RKO (cell line): ENCODE measurements around the gene GOLGA8M.
A peak's percentile ranks its signal among the peaks of the same experiment; 100 is the strongest.
"Not testable (repeated sequence)": the region's sequence is repeated elsewhere in the genome, so short reads cannot be mapped to it uniquely, and the experiment has no call there.

Experiments
- DNase-seq: peaks from one replicate; pipeline ENCODE4 v3.0.0-alpha.2; 2016; ENCODE audit warnings: low spot score

GOLGA8M gene, protein sequence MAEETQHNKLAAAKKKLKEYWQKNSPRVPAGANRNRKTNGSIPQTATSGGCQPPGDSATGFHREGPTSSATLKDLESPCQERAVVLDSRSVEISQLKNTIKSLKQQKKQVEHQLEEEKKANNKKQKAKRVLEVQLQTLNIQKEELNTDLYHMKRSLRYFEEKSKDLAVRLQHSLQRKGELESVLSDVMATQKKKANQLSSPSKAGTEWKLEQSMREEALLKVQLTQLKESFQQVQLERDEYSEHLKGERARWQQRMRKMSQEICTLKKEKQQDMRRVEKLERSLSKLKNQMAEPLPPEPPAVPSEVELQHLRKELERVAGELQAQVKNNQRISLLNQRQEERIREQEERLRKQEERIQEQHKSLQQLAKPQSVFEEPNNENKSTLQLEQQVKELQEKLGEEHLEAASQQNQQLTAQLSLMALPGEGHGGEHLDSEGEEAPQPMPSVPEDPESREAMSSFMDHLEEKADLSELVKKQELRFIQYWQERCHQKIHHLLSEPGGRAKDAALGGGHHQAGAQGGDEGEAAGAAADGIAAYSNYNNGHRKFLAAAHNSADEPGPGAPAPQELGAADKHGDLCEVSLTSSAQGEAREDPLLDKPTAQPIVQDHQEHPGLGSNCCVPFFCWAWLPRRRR

DNA sequence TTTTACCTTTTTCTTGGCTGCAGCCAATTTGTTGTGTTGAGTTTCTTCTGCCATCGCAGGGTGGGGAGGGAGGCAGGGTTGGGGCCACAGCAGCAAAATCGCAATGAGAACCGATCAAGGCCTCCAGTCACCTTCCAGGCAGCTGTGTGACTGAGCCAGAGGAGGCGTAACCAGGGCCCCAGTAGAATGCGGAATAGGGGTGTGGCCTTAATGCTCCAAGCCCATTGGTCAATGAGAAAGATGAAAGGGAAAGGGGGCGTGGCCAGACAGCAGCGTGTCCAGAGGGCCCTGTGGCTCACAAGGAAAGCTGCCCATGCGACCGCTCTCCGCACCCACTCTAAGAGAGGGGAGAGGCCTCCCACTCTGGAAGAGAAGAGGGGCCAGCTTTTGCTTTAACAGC is at the start of gene GOLGA8M:
GOLGA8M (minus strand) TSS at position 152 of the 400 bp plus-strand sequence; CDS start at position 54, 98 bp downstream.
- not testable (repeated sequence) for DNase-seq

DNA sequence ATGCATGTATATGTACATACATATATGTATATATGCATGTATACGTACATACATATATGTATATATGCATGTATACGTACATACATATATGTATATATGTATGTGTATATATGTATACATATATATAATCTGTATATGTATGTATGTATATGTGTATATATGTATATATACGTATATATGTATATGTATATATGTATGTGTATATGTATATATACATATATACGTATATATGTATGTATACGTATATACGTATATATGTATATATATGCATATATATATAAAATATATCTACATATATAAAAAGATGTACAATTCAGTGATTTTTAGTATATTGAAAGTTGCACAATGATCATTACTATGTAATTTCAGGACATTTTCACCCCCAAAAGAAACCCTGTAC is 30.7 kb upstream of the GOLGA8M start:
- not testable (repeated sequence) for DNase-seq

DNA sequence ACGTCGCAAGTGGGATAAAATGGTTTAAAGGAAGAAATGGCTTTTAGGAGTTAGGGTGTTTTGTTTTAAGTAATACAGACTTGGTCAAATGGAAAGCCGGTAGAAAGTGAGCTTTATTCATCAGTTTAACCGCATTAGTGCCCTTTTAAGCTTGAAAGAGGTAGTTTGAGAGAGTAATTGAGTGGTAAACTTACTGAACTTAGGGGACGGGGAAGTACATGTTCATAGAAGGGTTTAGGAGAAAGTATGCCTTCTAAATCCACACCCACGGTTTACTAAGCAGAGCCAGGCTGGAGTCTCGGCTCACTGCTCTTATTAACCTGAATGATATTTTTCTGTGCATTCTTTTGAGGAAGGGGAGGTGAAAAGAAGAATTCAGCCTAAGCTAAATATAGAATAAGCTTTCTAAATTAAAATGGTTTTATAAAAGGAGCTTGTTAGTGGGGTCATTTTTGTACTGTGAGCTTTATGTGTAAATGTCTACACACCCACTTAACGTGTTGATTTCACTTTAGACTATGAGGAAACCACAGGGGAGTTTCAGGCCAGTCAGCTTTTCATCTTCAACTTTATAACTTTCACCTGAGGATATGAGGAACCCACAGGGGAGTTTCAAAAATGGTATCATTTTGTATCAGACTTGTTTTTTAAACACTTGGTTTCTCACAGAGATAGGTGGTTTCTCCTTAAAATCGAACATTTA is 26.5 kb upstream of the GOLGA8M start:
- not testable (repeated sequence) for DNase-seq

DNA sequence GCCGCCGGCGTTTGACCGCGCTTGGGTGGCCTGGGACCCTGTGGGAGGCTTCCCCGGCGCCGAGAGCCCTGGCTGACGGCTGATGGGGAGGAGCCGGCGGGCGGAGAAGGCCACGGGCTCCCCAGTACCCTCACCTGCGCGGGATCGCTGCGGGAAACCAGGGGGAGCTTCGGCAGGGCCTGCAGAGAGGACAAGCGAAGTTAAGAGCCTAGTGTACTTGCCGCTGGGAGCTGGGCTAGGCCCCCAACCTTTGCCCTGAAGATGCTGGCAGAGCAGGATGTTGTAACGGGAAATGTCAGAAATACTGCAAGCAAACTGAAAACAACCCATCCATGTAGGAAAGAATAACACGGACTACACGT is 26.0 kb upstream of the GOLGA8M start:
- not testable (repeated sequence) for DNase-seq

DNA sequence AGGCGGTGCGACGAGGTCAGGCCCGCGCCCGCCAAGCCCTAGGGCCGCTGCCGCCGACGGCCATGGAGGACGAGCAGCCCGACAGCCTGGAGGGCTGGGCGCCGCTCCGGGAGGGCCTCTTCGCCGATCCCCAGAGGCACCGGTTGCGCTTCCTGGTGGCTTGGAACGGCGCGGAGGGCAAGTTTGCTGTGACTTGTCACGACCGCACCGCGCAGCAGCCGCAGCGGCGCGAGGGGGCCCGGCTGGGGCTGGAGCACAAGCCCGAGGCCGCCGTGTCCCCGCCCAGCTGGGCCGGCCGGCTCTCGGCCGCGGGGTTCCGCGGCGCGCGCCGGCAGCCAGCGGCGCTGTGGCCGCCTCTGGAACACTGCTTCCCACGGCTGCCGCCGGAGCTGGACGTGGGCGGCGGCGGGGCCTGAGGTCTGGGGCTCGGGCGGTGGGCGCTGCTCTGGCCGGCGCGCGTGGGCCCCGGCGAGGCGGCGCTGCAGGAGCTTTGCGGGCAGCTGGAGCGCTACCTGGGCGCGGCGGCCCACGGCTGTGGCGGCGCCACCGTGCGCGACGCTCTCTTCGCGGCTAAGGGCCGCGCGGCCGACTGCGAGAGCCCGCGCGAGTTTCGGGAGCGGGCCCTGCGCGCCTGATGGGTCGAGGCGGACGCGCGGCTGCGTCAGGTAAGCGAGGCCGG is 25.4 kb upstream of the GOLGA8M start:
- not testable (repeated sequence) for DNase-seq

DNA sequence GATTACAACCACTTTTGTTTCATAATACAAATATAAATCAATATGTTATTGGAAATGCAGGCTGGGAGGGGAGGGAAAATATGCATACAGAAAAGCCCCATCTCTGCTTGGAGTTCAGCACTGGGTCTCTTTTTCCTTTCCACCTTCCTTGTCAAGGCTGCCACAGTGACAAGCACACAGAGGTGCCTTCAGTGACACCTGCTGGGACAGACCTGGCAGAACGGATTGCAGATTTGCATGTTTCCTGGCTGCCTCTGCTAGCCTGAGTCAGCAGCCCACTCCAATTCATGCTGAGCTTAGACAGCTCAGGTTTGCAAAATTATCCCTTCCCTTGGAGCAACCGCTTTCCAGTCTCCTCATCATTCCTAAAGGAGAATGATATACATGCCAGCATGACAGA is 15.8 kb upstream of the GOLGA8M start:
- peak; percentile 1 for DNase-seq

DNA sequence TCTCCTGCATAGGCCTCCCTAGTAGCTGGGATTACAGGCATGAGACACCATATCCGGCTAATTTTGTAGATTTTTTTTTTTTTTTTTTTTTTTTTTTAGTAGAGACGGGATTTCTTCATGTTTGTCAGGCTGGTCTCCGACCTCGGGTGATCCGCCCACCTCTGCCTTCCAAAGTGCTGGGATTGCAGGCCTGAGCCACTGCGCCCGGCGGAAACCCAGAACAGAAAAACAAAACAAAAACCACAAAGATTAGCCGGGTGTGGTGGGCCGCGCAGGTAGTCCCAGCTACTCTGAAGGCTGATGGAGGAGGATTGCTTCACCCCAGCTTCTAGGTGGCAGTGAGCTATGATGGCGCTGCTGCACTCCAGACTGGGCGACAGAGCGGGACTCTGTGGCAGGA is 14.8 kb upstream of the GOLGA8M start:
- DNase-seq = not testable (repeated sequence)

DNA sequence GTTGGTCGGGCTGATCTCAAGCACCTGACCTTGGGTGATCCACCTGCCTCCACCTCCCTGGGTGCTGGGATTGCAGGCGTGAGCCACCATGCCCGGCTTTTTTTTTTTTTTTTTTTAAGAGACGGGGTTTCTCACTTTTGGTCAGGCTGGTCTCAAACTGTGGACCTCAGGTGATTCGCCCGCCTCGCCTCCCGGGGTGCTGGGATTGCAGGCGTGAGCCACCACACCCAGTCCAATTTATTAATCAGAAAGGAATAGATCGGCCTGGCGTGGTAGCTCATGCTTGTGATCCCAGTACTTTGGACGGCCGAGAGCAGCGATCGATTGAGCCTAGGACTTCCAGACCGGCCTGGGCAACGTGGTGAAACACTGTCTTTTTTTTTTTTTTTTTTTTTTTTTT is 13.9 kb upstream of the GOLGA8M start:
- DNase-seq = no peak

DNA sequence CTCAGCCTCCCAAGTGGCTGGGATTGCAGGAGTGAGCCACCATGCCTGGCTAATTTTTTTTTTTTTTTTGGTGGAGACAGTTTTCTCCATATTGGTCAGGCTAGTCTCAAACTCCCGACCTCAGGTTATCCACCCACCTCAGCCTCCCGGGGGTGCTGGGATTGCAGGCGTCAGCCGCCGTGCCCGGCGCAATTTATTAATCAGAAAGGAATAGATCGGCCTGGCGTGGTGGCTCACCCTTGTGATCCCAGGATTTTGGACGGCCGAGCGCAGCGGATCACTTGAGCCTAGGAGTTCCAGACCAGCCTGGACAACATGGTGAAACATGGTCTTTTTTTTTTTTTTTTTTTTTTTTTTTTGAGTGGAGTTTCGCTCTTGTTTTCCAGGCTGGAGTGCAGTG is 13.3 kb upstream of the GOLGA8M start:
- DNase-seq = no peak

DNA sequence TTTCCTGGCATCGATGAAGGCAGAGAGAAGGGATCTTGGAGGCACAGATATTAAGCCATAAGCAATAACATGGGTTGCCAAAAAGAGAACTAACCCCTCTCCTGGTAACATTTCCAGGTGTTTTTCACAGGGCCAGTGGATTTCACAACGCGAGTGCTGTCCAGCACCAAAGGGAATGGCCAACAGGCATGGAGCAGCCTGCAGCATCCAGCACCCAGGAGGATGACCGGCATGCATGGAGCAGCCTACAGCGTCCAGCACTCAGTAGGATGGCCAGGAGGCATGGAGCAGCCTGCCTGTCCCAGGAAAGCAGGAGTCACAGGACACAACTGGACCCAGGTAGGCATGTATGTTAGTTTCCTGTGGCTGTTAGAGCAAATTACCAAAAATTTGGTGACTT is 11.8 kb upstream of the GOLGA8M start:
- not testable (repeated sequence) for DNase-seq

DNA sequence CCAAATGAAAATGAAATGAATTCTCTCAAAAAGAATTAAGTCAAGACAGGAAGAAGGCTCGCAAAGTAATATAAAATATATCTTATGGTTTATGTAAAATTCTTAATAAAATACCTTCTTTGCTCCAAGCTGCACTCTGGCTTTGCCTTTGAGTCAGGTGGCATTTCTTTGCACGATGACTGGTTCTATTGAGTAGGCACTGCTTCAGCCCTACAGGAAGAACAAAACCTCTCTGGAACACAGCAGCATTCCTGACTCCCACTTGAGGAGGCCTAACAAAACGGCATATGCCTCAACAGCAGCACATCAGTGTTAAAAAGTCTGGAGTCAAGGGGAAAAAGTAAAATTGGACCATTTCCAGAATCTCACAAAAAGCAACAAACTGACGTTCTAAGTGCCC is 7.4 kb upstream of the GOLGA8M start:
- DNase-seq = not testable (repeated sequence)

DNA sequence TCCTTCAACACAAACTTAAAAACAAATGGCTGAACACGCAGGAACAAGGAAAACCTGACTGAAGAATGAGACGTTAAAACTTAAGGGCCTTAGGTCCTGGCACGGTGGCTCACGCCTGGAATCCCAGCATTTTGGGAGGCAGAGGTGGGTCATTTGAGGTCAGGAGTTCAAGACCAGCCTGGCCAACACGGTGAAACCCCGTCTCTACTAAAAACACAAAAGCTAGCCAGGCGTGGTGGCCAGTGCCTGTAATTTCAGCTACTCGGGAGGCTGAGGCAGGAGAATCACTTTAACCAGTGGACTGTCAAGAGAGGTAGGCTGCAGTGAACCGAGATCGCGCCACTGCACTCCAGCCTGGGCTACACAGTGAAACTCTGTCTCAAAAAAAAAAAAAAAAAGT is 6.4 kb upstream of the GOLGA8M start:
- DNase-seq = not testable (repeated sequence)

DNA sequence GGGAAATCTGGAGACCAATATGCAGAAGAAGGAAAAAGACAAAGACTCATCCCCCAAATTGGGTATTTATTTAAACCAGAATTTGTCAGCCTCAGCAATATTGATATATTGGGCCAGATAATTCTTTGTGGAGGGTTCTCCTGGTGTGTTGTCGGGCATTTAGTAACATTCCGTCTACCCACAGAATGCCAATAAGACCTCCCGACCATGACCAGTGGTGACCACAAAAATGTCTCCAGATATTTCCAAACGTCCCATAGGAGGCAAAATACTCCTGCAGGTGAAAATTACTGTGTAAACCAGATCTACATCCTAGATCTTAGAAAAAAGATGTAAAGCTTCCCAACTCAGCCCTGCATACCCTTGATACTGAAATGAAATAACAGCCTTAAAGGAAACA is 2.0 kb upstream of the GOLGA8M start:
- DNase-seq = not testable (repeated sequence)

DNA sequence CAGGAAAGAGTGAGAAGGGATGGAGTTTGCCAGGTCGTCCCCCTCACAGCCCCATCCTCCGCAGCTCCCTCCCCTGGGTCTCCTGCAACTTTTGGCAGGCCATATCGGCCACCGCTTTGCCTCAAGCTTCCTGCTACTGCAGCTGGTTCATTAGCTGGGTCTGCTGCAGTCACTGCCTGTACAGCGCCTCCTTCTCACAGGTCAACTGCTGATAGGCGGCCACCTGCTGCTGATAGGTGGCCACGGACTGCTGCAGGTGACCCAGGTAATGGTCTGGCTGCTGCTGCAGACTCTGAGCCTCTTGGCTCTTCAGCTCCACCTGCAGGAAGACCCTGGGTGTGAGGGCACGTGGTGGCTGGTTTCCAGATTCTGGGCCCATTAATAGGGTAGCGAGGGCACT is 8.3 kb downstream of the GOLGA8M start:
- DNase-seq = not testable (repeated sequence)

DNA sequence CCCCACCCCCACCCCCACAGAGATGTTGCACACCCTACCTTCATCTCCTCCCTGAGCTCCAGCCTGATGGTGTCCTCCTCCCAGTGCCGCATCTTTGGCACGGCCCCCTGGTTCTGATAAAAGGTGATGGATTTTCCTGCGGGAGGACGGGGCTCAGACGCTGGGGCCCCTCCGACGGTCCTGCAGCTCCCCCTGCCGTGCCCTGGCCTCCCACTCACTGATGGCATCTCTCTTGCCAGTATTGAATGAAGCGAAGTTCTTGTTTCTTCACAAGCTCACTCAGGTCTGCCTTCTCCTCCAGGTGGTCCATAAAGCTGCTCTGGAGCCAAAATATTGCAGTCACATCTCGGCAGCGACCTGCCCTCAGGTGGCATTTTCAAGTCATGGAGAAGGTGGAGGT is 9.8 kb downstream of the GOLGA8M start:
- DNase-seq = not testable (repeated sequence)

DNA sequence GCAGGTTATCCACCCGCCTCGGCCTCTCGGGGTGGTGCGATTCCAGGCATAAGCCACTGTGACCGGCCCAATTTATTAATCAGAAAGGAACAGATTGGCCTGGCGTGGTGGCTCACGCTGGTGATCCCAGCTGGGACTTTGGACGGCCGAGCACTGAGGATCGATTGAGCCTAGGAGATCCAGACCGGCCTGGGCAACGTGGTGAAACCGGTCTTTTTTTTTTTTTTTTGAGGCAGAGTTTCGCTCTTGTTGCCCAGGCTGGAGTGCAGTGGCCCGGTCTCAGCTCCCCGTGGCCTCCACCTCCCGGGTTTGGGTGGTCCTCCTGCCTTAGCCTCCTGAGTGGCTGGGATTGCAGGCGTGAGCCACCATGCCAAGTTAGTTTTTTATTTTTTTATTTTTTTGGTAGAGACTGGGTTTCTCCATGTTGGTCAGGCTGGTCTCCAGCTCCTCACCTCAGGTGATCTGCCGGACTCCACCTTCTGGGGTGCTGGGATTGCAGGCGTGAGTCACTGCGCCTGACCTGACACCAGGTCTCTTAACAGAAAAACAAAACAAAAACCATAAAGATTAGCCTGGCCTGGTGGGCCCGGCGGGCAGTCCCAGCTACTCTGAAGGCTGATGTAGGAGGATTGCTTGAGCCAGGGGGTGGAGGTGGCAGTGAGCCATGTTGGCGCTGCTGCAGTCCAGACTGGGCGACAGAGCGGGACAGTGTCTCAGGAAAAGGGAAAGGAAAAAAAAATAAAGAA is 18.0 kb downstream of the GOLGA8M start:
- DNase-seq = not testable (repeated sequence)

DNA sequence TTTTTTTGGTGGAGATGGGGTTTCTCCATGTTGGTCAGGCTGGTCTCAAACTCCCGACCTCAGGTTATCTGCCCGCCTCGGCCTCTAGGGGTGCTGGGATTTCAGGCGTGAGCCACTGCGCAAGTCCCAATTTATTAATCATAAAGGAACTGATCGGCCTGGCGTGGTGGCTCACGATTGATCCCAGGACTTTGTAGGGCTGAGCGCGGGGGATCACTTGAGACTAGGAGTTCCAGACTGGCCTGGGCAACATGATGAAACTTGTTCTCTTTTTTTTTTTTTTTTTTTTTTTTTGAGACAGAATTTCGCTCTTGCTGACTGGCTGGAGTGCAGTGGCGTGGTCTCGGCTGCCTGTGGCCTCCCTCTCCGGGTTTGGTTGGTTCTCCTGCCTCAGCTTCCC is 19.2 kb downstream of the GOLGA8M start:
- not testable (repeated sequence) for DNase-seq

DNA sequence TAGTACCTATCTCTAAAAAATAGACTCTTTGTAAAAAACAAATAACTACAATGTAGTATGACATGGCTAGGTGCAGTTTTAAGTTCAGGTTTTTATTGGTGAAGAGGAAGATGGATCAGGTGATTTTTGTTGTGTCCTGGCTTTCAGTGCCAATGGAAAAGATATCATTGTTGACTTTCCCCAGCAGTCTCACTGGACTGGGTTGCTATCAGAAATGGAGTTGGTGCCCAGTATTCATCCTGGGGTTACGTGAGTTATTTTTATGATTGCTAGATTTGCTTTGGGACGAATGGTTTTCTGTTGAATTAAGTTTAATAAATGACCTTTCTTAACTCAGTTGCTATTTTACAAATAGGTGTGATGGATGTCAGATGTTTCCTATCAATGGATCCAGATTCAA is 38.7 kb downstream of the GOLGA8M start:
- DNase-seq = not testable (repeated sequence)

DNA sequence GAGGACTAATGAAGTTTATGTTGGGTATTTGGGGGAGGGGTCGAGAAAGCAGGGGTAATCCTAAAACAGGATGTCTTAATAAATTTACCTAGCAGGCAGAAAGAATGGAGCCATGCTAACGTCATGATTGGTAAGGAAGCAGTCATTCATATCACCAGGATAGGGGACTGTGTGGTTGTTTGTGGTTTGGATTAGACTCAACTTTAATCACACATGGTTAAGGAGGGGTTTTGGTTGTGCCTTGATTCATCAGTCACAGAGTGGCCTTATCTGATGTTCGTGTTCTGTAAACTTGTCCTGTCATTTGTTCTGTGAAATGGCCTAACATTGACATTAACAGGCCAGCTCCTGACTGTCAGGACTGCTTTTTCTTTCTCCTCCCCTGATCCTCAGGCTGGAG is 40.1 kb downstream of the GOLGA8M start:
- DNase-seq = not testable (repeated sequence)

DNA sequence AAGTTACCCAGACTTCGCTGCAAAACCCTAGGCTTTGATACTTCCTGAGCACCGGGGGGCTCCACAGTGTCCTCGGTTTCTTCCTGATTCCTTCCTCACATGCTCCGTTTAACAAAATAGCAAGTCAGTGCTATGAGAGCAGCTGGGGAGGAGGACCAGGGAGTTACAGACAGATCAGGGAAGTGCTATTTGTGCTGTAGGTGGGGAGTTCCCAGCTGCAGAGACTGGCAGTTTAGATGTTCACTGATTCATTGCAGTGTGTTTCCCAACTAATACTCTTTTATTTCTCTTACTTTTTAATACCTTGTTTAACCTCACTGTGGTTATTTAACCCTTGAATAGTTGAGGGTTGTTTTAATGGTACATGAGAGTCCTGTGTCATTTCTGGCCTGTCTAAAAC is 45.8 kb downstream of the GOLGA8M start:
- not testable (repeated sequence) for DNase-seq

DNA sequence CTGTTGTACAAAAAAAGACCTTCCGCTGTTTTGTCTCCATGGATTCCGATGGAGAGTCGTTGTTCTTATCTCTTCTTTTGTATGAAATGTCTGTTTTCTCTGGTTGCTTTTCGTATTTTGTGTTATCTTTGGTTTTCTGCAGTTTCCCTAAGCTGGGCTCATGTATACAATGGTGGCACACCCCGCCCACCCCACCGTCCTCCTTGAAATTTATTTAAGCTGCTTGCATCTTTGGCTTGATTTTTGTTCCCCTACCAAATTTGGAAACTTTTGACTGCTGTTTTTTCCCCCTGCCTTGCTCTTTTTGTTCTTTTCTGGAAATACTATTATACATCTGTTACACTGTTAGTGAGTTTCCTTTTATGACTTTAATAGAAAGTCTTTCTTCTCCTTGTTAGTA is 47.6 kb downstream of the GOLGA8M start:
- not testable (repeated sequence) for DNase-seq

DNA sequence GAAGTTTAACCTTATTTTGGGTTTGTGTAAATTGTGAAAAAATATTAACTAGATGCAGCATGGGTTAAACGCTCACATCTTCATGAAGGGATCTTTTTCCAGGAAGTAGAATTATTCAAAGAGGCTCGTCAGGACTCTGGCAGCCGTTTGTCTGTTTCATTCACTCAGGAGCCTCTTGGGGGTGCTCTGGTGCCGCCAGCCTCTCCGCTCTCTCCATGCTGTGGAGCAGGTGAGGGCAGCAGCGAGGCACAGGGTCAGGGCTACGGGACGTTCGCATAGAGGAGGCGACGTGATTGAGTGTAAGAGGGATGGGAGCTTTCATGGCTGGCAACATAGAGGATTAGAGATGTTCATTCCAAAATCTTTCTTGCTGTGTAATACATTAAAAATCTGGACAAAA is 48.5 kb downstream of the GOLGA8M start:
- DNase-seq = not testable (repeated sequence)
